ENCODE data around the gene SCG5.

The SCG5 gene

GRCh38 chr15:32691689-32692038 is 50.2 kb downstream of the SCG5 start:
- no peak for DNase-seq (ENCODE audit: low spot score)

- DNase-seq (ENCODE audit: low spot score): no peak
Observed at GRCh38 chr15:32692286-32692685, 50.8 kb downstream of the SCG5 start.

GRCh38 chr15:32694222-32694983 is 52.9 kb downstream of the SCG5 start:
- no peak for DNase-seq (ENCODE audit: low spot score)

- no peak for DNase-seq (ENCODE audit: low spot score)
Observed at GRCh38 chr15:32698773-32699390, 57.4 kb downstream of the SCG5 start.

- no peak for DNase-seq (ENCODE audit: low spot score)
Observed at GRCh38 chr15:32700501-32701150, 59.1 kb downstream of the SCG5 start.

GRCh38 chr15:32701863-32702262 is 60.4 kb downstream of the SCG5 start:
- DNase-seq (ENCODE audit: low spot score): no peak

GRCh38 chr15:32704395-32704981 is 63.0 kb downstream of the SCG5 start:
- no peak for DNase-seq (ENCODE audit: low spot score)

GRCh38 chr15:32705446-32705845 is 63.9 kb downstream of the SCG5 start:
- no peak for DNase-seq (ENCODE audit: low spot score)

- no peak for DNase-seq (ENCODE audit: low spot score)
Observed at GRCh38 chr15:32706704-32707103, 65.2 kb downstream of the SCG5 start.

- no peak for DNase-seq (ENCODE audit: low spot score)
Observed at GRCh38 chr15:32707436-32707835, 65.9 kb downstream of the SCG5 start.

- no peak for DNase-seq (ENCODE audit: low spot score)
Observed at GRCh38 chr15:32709295-32710033, 68.0 kb downstream of the SCG5 start.

GRCh38 chr15:32715276-32715675 is 73.8 kb downstream of the SCG5 start:
- DNase-seq (ENCODE audit: low spot score): no peak

GRCh38 chr15:32716216-32716914 is 74.9 kb downstream of the SCG5 start:
- DNase-seq (ENCODE audit: low spot score): no peak

- no peak for DNase-seq (ENCODE audit: low spot score)
Observed at GRCh38 chr15:32716915-32717425, 75.5 kb downstream of the SCG5 start.

GRCh38 chr15:32717426-32718226 is 76.1 kb downstream of the SCG5 start, which contains the start of gene GREM1:
GREM1 (plus strand) TSS chr15:32718004; CDS start chr15:32730691, 12,687 bp downstream.
- no peak for DNase-seq (ENCODE audit: low spot score)

GRCh38 chr15:32718227-32718820 is 76.8 kb downstream of the SCG5 start:
- DNase-seq (ENCODE audit: low spot score): no peak

- DNase-seq (ENCODE audit: low spot score): no peak
Observed at GRCh38 chr15:32718821-32719716, 77.6 kb downstream of the SCG5 start.

GRCh38 chr15:32721596-32721995 is 80.1 kb downstream of the SCG5 start:
- DNase-seq (ENCODE audit: low spot score): no peak

GRCh38 chr15:32722136-32722535 is 80.6 kb downstream of the SCG5 start:
- no peak for DNase-seq (ENCODE audit: low spot score)

All from cerebellar cortex (tissue), 1 donor.